Heart right ventricle (tissue), 16 donors: ENCODE data around the gene RFT1. TPM values are rescaled to one million over a fixed set of nuclear protein-coding genes. Genes with fewer than 3 reads are reported as not detected.
"Not testable (repeated sequence)": the region's sequence is repeated elsewhere in the genome, so short reads cannot be mapped to it uniquely, and the experiment has no call there.

ENCODE experiments used
- ATAC-seq, 8 donors: fragments of 200-7000 bp; cut with Tn5 transposase; one replicate each; pipeline ENCODE4 v1.9.1; 2020; ENCODE audit warnings: mild to moderate bottlenecking in 8 of 8, moderate library complexity in 8 of 8, moderate number of reproducible peaks in 1 of 8
- DNase-seq, 2 donors: peaks; one replicate each; pipeline ENCODE4 v3.0.0-alpha.2; 2020
- H3K27ac ChIP-seq, 10 donors: fragments of 200-600 bp; sonication (generic) in 2 of 10; one replicate each; pipeline versions ENCODE4 v1.5.0 to v1.8.0; 2020 to 2022; ENCODE audit warnings: mild to moderate bottlenecking in 3 of 10
- H3K27me3 ChIP-seq, 7 donors: fragments of 200-600 bp; one replicate each; pipeline ENCODE4 v1.8.0; 2021 to 2022; ENCODE audit warnings: mild to moderate bottlenecking in 2 of 7
- H3K36me3 ChIP-seq, 9 donors: fragments of 200-600 bp; sonication (generic) in 1 of 9; one replicate each; pipeline versions ENCODE4 v1.5.0 to v1.8.0; 2020 to 2022; ENCODE audit warnings: mild to moderate bottlenecking in 2 of 9
- H3K4me1 ChIP-seq, 9 donors: fragments of 200-600 bp; sonication (generic) in 1 of 9; one replicate each; pipeline versions ENCODE4 v1.5.0 to v1.8.0; 2020 to 2022; ENCODE audit warnings: mild to moderate bottlenecking in 4 of 9
- H3K4me3 ChIP-seq, 10 donors: fragments of 200-600 bp; sonication (generic) in 2 of 10; one replicate each; pipeline versions ENCODE4 v1.5.0 to v1.8.0; 2020 to 2022; ENCODE audit warnings: mild to moderate bottlenecking in 7 of 10, moderate library complexity in 2 of 10
- H3K9me3 ChIP-seq, 11 donors: fragments of 200-600 bp in 10 of 11; sonication (generic) in 2 of 11; one replicate each; pipeline versions ENCODE4 v1.5.0 to v1.8.0; 2013 to 2022; ENCODE audit warnings: mild to moderate bottlenecking in 2 of 11, control low read depth in 1 of 11, moderate library complexity in 1 of 11
- WGBS, 2 donors: extraction: QIAGEN DNeasy Blood & Tissue Kit; methylation state at CpG; one replicate each; pipeline ENCODE4 v1.1.7; 2013; ENCODE audit warnings: inconsistent platforms in 1 of 2; 5-methylcytosine and 5-hydroxymethylcytosine counted together
- intact Hi-C, 10 donors: fragments of 100-400 bp; cut with DNase I; formaldehyde crosslinking; loops; one replicate each; pipeline versions ENCODE4 v1.11.1 to v1.14.2; 2022
- polyA plus RNA-seq, 2 donors: library from polyadenylated mRNA; stranded (reverse); fragments of 200-250 nt; gene quantifications; one replicate each; pipeline ENCODE4 v1.2.3, GENCODE V29; 2013
- total RNA-seq, 10 donors: library from RNA; stranded (reverse); fragmentation: NEBNext Ultra II Directional in 3 of 10; extraction: Animal tissue kit (Norgen Biotek cat#: 25700) in 3 of 10; gene quantifications; one replicate each; pipeline versions ENCODE4 v1.2.1 to v1.2.4, GENCODE V29; 2021 to 2023
- TF ChIP-seq, protein P1 (sequence below), 9 donors: fragments of 200-600 bp; sonication (generic) in 2 of 9; IDR thresholded peaks; one replicate each; pipeline versions ENCODE4 v1.5.0 to v1.8.0; 2021 to 2022; ENCODE audit warnings: antibody characterized with exemption in 9 of 9, mild to moderate bottlenecking in 5 of 9, moderate library complexity in 1 of 9
- donor health status: Arrhythmogenic right ventricular cardiomyopathy.
- donor health status: ischemic (EF 13 %, LVEDD 7.1; RV severe dilation, severe dysfunction).
- donor health status: healthy with polysubstance abuse.
- donor health status: DM: no; HTN: yes; CAD: no.
- donor health status: DM: no; HTN: no; CAD: no.
- donor health status: ischemic (EF 25% LVEDD 6.9; RV normal size, moderate dysfunction).
- donor health status: ischemic (EF 25% LVEDD 5.7; RV mildly dilated, moderate dysfunction).
- donor health status: healthy.
- donor health status: DM: yes; HTN: yes; CAD: no.
- donor health status: Ischemic cardiomyopathy.
- donor health status: ischemic (EF 35%, LVEDD 5.7; RV mildly dilated, moderate dysfunction).
- donor health status: nonischemic (EF 11% LVEDD 7.7; RV severe dilation, severe dysfunction).
- donor health status: DM: yes; HTN: yes; CAD: no.
- donor health status: PGD.
- donor health status: ischemic (EF 29% LVEDD 5.4; RV normal size, mild dysfunction).
- donor health status: nonischemic (EF 23%, LVEDD 6.1; RV moderate dilation, normal function).

Gene RFT1
- total and polyA plus RNA-seq, 12 donors, result 4.6 to 13.1 (median 9.1) TPM

DNA sequence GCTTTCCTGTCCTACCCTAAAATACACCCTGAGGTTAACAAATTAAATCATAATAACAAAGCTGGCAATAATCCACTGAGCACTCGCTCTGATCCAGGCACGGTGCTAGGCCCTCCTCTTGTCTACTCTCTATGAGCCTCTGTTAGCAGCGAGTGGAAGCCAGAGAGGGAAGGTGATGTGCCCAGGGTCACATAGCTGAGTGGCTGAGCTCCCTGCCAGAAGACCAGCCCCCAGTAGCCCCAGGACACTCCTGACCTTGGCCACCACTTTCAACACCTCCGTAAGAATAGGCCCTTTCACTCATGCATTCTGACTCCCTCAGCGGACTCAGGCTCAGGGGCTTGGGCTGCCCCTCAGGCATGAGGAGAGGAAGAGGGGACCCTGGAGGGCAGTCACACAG lies 21.2 kb upstream of the RFT1 start:
- ATAC-seq, result no peak
- no peak overlapping the region for H3K27ac ChIP-seq
- no peak for DNase-seq
- H3K9me3 ChIP-seq, result no peaks in the 10 kb centered on the region
- no peak overlapping the region for H3K4me3 ChIP-seq
- H3K36me3 ChIP-seq, result no peaks in the 10 kb centered on the region
- intact Hi-C loops, result no loop called here
- peaks cover 0 to 37% (median 7%) of the 10 kb centered on the region in 9 donors for H3K4me1 ChIP-seq
- peaks cover 0 to 11% (median 0%) of the 10 kb centered on the region in 7 donors for H3K27me3 ChIP-seq
- TF ChIP-seq, protein P1, sequence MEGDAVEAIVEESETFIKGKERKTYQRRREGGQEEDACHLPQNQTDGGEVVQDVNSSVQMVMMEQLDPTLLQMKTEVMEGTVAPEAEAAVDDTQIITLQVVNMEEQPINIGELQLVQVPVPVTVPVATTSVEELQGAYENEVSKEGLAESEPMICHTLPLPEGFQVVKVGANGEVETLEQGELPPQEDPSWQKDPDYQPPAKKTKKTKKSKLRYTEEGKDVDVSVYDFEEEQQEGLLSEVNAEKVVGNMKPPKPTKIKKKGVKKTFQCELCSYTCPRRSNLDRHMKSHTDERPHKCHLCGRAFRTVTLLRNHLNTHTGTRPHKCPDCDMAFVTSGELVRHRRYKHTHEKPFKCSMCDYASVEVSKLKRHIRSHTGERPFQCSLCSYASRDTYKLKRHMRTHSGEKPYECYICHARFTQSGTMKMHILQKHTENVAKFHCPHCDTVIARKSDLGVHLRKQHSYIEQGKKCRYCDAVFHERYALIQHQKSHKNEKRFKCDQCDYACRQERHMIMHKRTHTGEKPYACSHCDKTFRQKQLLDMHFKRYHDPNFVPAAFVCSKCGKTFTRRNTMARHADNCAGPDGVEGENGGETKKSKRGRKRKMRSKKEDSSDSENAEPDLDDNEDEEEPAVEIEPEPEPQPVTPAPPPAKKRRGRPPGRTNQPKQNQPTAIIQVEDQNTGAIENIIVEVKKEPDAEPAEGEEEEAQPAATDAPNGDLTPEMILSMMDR (IDR thresholded peaks at IDR 0.05), result no peak
- WGBS, 2 donors, result 85 to 93% methylated on average over 5 of the region's 5 CpGs

DNA sequence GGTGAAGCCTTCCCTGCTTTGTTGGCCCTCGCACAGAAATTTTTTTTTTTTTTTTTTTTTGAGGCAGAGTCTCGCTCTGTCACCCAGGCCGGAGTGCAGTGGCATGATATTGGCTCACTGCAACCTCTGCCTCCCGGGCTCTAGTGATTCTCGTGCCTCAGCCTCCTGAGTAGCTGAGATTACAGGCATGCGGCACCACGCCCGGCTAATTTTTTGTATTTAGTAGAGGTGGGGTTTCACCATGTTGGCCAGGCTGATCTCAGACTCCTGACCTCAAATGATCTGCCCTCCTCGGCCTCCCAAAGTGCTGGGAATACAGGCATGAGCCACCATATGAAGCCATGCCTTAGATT lies 20.8 kb upstream of the RFT1 start:
- H3K36me3 ChIP-seq, DNase-seq, H3K4me3 ChIP-seq, H3K27ac ChIP-seq, ATAC-seq, H3K27me3 ChIP-seq, H3K9me3 ChIP-seq, intact Hi-C loops: not testable (repeated sequence)
- WGBS, 2 donors, result 88 to 94% methylated on average over 9 of the region's 9 CpGs
- H3K4me1 ChIP-seq, result peaks cover 0 to 39% (median 7%) of the 10 kb centered on the region in 9 donors

DNA sequence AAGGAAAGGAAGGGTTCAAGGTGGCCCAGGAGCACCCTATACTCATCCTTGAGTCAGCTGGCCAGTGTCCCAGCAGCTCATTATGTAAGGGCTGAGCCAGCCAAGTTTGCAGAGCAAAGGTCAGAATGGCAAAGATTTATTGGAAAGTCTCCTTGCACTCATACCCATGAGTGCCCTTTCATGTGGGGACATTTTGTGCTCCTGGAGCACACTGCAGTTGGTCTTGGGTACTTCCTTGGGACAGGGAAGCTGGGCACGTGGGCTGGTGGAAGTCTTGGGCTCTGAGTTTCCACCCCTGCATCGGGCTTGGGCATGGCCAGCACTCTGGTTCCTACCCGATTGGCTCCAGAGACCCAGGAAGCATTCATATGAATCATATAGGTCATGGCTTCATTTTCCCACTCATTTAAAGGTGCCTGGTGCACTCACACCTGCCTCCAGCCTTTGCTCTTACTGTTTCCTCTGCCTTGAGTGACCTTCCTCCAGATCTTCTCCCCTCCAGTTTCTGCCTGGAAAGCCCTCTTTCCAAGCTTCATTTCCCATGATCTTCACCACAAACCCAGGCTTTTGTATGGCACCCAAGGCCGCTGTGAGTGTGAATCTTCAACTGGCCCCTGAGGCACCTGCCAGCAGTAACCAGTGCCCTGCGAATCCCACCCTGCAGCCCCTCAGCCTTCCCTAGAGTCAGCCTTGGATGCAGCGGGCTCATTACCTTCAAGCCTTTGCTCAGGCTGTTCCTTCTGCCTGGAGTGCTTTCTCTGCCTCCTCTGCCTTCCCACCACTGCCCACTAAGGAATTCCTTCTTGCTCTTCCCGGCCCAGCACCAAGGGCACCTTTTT lies 20.2 kb upstream of the RFT1 start:
- Histone ChIP-seq H3K36me3 (no peaks in the 10 kb centered on the region), H3K4me1 (peaks cover 0 to 39% (median 7%) of the 10 kb centered on the region in 9 donors), H3K9me3 (no peaks in the 10 kb centered on the region), H3K27me3 (peaks cover 0 to 3% (median 0%) of the 10 kb centered on the region in 7 donors), H3K4me3 (no peak overlapping the region), H3K27ac (no peak overlapping the region)
- intact Hi-C loops, result no loop called here
- no peak for DNase-seq
- WGBS, 2 donors, result 82 to 88% methylated on average over 7 of the region's 7 CpGs
- peak in 4 of 8 donors; percentile 25 to 56 (median 48) for ATAC-seq
- TF ChIP-seq, protein P1 (IDR thresholded peaks at IDR 0.05), result no peak

DNA sequence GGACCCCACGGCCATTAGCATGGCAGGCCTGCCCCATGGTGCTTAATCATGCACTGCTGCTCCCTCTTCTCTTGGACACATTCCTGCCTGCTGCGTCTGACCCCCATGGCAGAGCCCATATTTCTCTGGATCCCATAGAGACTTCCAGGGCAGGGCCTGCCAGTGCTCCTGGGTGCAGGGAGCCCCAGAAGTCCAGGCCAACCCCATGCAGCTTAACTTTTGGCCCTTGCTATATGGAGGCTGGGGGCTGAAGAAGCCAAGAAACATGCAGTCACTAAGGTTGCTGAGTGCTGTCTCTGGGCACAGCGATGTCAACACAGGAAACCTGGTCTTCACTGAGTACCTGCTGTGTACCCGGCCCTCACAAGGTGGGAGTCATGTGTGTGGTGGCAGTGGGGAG lies 19.5 kb upstream of the RFT1 start:
- Histone ChIP-seq H3K9me3 (no peaks in the 10 kb centered on the region), H3K27me3 (no peaks in the 10 kb centered on the region), H3K27ac (no peak overlapping the region), H3K4me1 (peaks cover 0 to 33% (median 2%) of the 10 kb centered on the region in 9 donors), H3K36me3 (no peaks in the 10 kb centered on the region), H3K4me3 (no peak overlapping the region)
- TF ChIP-seq, protein P1 (IDR thresholded peaks at IDR 0.05), result no peak
- no peak for ATAC-seq
- WGBS, 2 donors, result 89 to 90% methylated on average over 4 of the region's 4 CpGs
- intact Hi-C loops, result no loop called here
- no peak for DNase-seq
